HepG2 (cell line): Measurements from ENCODE around the gene KCNAB2. TPM values are rescaled to one million over a fixed set of nuclear protein-coding genes. Genes with fewer than 3 reads are reported as not detected.

Source experiments
- ATF1 ChIP-seq: IDR thresholded peaks from 2 replicates; pipeline ENCODE4 v1.6.1; 2016; ENCODE audit warnings: mild to moderate bottlenecking, control low read depth
- DNMT3B ChIP-seq: conservative IDR thresholded peaks from 2 replicates; pipeline ENCODE4 v1.6.1; 2016; ENCODE audit warnings: missing biosample characterization, control low read depth
- FIP1L1 ChIP-seq: fragments of 200-400 bp; formaldehyde crosslinking; IDR thresholded peaks from 2 replicates; pipeline ENCODE4 v1.6.1; 2018; ENCODE audit warnings: low read depth, mild to moderate bottlenecking, low read length, moderate library complexity, borderline replicate concordance; ENCODE audit not compliant: insufficient read depth
- HNF4A ChIP-seq: sonication (generic); formaldehyde crosslinking; IDR thresholded peaks from 2 replicates; pipeline ENCODE4 v1.4.0; 2020; ENCODE audit warnings: missing genetic modification reagents
- KAT7 ChIP-seq: IDR thresholded peaks from 2 replicates; pipeline ENCODE4 v1.6.1; 2018; ENCODE audit warnings: borderline replicate concordance, missing compliant biosample characterization
- PITX1 ChIP-seq: sonication (generic); formaldehyde crosslinking; IDR thresholded peaks from 2 replicates; pipeline ENCODE4 v1.5.1; 2020; ENCODE audit warnings: mild to moderate bottlenecking, missing genetic modification reagents
- RELA ChIP-seq: sonication (generic); formaldehyde crosslinking; IDR thresholded peaks from 2 replicates; pipeline ENCODE4 v1.4.0; 2020; ENCODE audit warnings: missing genetic modification reagents
- SIN3A ChIP-seq: IDR thresholded peaks from 2 replicates; pipeline ENCODE4 v1.6.1; 2011; ENCODE audit warnings: low read depth, mild to moderate bottlenecking, control low read depth, low read length, borderline replicate concordance
- STAT5B ChIP-seq: sonication (generic); formaldehyde crosslinking; IDR thresholded peaks from 2 replicates; pipeline ENCODE4 v1.4.0; 2020; ENCODE audit warnings: missing genetic modification reagents
- ZBTB1 ChIP-seq: sonication (generic); formaldehyde crosslinking; IDR thresholded peaks from 2 replicates; pipeline ENCODE4 v1.4.0; 2020; ENCODE audit warnings: missing genetic modification reagents, borderline replicate concordance
- ZNF337 ChIP-seq: sonication (generic); formaldehyde crosslinking; IDR thresholded peaks from 2 replicates; pipeline ENCODE4 v1.5.1; 2020; ENCODE audit warnings: missing genetic modification reagents, low read depth, mild to moderate bottlenecking, borderline replicate concordance
- ZNF598 ChIP-seq: sonication (generic); formaldehyde crosslinking; IDR thresholded peaks from 2 replicates; pipeline ENCODE4 v1.5.1; 2020; ENCODE audit warnings: mild to moderate bottlenecking, missing genetic modification reagents, borderline replicate concordance
- ZNF605 ChIP-seq: sonication (generic); formaldehyde crosslinking; IDR thresholded peaks from 2 replicates; pipeline ENCODE4 v1.8.0; 2022; ENCODE audit warnings: mild to moderate bottlenecking, missing genetic modification reagents
- ZNF644 ChIP-seq: IDR thresholded peaks from 2 replicates; pipeline ENCODE4 v1.6.1; 2016; ENCODE audit warnings: low read depth
- ZNF670 ChIP-seq: sonication (generic); formaldehyde crosslinking; IDR thresholded peaks from 2 replicates; pipeline ENCODE4 v1.8.0; 2022; ENCODE audit warnings: mild to moderate bottlenecking, missing genetic modification reagents, borderline replicate concordance
- ZNF878 ChIP-seq: sonication (generic); formaldehyde crosslinking; IDR thresholded peaks from 2 replicates; pipeline ENCODE4 v1.8.1; 2023; ENCODE audit warnings: mild to moderate bottlenecking, missing genetic modification reagents, moderate library complexity
- ZSCAN30 ChIP-seq: sonication (generic); formaldehyde crosslinking; IDR thresholded peaks from 2 replicates; pipeline ENCODE4 v1.5.0; 2020; ENCODE audit warnings: mild to moderate bottlenecking, missing genetic modification reagents
- polyA plus RNA-seq, 8 experiments: library from polyadenylated mRNA; depleted of rRNA in 3 of 8; stranded (reverse) in 7 of 8; unstranded in 1 of 8; fragments of >200 nt; fragmentation: Illumina TruSeq in 4 of 8; extraction: Trizol in 4 of 8; gene quantifications; 2 replicates each; pipeline versions ENCODE4 v1.2.1 to v1.2.3, GENCODE V29; 2011 to 2016; ENCODE audit warnings: low read depth in 4 of 8, missing spikeins in 1 of 8, mixed read lengths in 1 of 8; ENCODE audit not compliant: insufficient read depth in 1 of 8
- total RNA-seq, 5 experiments: library from RNA; depleted of rRNA; stranded (reverse); fragments of >200 nt; fragmentation: Illumina TruSeq; extraction: Trizol; gene quantifications; 2 replicates each; pipeline ENCODE4 v1.2.3, GENCODE V29; 2016; ENCODE audit warnings: low read depth in 1 of 5
- TF ChIP-seq, protein P1 (sequence below): sonication (generic); formaldehyde crosslinking; IDR thresholded peaks from 2 replicates; pipeline ENCODE4 v1.5.1; 2020; ENCODE audit warnings: missing genetic modification reagents, mild to moderate bottlenecking, borderline replicate concordance
- TF ChIP-seq, protein P2 (sequence below): IDR thresholded peaks from 2 replicates; pipeline ENCODE4 v1.6.1; 2012; ENCODE audit warnings: inconsistent platforms
- TF ChIP-seq, protein P3 (sequence below): sonication (generic); formaldehyde crosslinking; IDR thresholded peaks from 2 replicates; pipeline ENCODE4 v1.8.1; 2022; ENCODE audit warnings: low read depth, mild to moderate bottlenecking, missing genetic modification reagents
- TF ChIP-seq, protein P4 (sequence below): sonication (generic); formaldehyde crosslinking; IDR thresholded peaks from 2 replicates; pipeline ENCODE4 v1.8.1; 2023; ENCODE audit warnings: mild to moderate bottlenecking, missing genetic modification reagents
- TF ChIP-seq, protein P5 (sequence below): sonication (generic); formaldehyde crosslinking; IDR thresholded peaks from 2 replicates; pipeline ENCODE4 v1.4.0; 2020; ENCODE audit warnings: mild to moderate bottlenecking, missing genetic modification reagents

The KCNAB2 gene
- total and polyA plus RNA-seq, 2 of the 13 experiments (the other 11 are each of a cell fraction or from before 2014, with no cell fraction given): 6.2 to 8.8 TPM

DNA sequence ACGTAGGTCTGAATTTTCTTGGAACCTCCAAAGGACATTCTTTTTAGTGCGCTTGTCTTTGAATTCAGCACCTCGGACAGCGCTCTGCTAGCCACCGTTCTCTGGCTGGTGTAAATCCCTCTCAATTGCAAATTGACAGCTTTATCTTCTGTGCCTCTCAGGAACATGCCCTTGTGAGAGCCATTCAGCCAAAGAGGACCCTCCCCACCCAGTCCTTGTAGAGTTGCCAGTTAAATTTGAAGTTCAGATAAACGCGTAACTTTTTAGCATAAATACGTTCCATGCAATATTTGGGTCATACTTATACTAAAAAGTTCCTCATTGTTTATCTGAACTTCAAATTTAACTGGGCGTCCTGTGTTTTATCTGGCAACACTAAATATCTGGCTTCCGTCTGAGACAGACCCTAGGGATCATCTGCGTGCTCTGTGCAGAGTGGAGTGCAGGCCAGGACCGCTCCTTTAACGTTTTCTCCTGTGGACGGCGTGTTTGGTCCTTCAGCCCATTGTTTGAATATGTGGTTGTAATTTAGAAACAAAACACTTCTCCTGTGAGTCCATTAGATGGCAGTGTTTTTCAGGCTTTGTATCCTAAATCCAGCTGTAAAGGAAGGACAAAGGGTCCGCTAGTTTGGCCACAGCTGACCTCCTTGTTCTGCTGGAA lies 7.0 kb downstream of the KCNAB2 start (continued):
- TF ChIP-seq SIN3A (peak; percentile 44; the same call in 1 of the 2 replicates), ZBTB1 (CRISPR knock-in tag) (0 out of 2 replicates have a peak, but pooled peaks have one; percentile 47), ZNF670 (CRISPR knock-in tag) (0 out of 2 replicates have a peak, but pooled peaks have one; percentile 27), ZSCAN30 (0 out of 2 replicates have a peak, but pooled peaks have one; percentile 70), PITX1 (CRISPR knock-in tag) (peak; percentile 46; the same call in 1 of the 2 replicates), ZNF878 (CRISPR knock-in tag) (0 out of 2 replicates have a peak, but pooled peaks have one; percentile 39), KAT7 (CRISPR knock-in tag) (no peak), STAT5B (CRISPR knock-in tag) (peak; percentile 85; the same call in 1 of the 2 replicates), ZNF598 (CRISPR knock-in tag) (no peak), FIP1L1 (no peak), DNMT3B (peak; percentile 96; the same call in 1 of the 2 replicates), RELA (no peak), ZNF644 (CRISPR knock-in tag) (0 out of 2 replicates have a peak, but pooled peaks have one; percentile 50), HNF4A (CRISPR knock-in tag) (no peak), ATF1 (CRISPR knock-in tag) (no peak), ZNF605 (CRISPR knock-in tag) (peak; percentile 51; the same call in 1 of the 2 replicates), ZNF337 (CRISPR knock-in tag) (peak; percentile 93; the same call in 1 of the 2 replicates)
- TF ChIP-seq, protein P1, sequence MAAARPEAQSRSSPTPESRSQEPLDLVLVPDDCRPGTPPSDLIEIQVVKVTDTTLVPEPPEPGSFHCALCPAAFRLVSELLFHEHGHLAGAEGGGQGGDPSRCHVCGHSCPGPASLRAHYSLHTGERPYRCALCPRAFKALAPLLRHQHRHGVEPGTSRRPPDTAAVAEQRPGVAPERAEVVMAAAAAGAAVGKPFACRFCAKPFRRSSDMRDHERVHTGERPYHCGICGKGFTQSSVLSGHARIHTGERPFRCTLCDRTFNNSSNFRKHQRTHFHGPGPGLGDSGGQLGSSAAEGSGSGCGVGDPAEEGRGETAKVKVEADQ: no peak
- TF ChIP-seq, protein P2, sequence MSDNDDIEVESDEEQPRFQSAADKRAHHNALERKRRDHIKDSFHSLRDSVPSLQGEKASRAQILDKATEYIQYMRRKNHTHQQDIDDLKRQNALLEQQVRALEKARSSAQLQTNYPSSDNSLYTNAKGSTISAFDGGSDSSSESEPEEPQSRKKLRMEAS: no peak
- TF ChIP-seq, protein P3, sequence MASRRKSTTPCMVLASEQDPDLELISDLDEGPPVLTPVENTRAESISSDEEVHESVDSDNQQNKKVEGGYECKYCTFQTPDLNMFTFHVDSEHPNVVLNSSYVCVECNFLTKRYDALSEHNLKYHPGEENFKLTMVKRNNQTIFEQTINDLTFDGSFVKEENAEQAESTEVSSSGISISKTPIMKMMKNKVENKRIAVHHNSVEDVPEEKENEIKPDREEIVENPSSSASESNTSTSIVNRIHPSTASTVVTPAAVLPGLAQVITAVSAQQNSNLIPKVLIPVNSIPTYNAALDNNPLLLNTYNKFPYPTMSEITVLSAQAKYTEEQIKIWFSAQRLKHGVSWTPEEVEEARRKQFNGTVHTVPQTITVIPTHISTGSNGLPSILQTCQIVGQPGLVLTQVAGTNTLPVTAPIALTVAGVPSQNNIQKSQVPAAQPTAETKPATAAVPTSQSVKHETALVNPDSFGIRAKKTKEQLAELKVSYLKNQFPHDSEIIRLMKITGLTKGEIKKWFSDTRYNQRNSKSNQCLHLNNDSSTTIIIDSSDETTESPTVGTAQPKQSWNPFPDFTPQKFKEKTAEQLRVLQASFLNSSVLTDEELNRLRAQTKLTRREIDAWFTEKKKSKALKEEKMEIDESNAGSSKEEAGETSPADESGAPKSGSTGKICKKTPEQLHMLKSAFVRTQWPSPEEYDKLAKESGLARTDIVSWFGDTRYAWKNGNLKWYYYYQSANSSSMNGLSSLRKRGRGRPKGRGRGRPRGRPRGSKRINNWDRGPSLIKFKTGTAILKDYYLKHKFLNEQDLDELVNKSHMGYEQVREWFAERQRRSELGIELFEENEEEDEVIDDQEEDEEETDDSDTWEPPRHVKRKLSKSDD (CRISPR knock-in tag): no peak
- TF ChIP-seq, protein P4, sequence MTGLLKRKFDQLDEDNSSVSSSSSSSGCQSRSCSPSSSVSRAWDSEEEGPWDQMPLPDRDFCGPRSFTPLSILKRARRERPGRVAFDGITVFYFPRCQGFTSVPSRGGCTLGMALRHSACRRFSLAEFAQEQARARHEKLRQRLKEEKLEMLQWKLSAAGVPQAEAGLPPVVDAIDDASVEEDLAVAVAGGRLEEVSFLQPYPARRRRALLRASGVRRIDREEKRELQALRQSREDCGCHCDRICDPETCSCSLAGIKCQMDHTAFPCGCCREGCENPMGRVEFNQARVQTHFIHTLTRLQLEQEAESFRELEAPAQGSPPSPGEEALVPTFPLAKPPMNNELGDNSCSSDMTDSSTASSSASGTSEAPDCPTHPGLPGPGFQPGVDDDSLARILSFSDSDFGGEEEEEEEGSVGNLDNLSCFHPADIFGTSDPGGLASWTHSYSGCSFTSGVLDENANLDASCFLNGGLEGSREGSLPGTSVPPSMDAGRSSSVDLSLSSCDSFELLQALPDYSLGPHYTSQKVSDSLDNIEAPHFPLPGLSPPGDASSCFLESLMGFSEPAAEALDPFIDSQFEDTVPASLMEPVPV (CRISPR knock-in tag): no peak
- TF ChIP-seq, protein P5, sequence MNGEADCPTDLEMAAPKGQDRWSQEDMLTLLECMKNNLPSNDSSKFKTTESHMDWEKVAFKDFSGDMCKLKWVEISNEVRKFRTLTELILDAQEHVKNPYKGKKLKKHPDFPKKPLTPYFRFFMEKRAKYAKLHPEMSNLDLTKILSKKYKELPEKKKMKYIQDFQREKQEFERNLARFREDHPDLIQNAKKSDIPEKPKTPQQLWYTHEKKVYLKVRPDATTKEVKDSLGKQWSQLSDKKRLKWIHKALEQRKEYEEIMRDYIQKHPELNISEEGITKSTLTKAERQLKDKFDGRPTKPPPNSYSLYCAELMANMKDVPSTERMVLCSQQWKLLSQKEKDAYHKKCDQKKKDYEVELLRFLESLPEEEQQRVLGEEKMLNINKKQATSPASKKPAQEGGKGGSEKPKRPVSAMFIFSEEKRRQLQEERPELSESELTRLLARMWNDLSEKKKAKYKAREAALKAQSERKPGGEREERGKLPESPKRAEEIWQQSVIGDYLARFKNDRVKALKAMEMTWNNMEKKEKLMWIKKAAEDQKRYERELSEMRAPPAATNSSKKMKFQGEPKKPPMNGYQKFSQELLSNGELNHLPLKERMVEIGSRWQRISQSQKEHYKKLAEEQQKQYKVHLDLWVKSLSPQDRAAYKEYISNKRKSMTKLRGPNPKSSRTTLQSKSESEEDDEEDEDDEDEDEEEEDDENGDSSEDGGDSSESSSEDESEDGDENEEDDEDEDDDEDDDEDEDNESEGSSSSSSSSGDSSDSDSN (CRISPR knock-in tag): no peak
